Measurements from ENCODE around the gene LPIN1.

- TF ChIP-seq CTCF (IDR thresholded peaks at IDR 0.05; ENCODE audit: low read depth, low read length, missing input control) = no peak
- no peak for TF ChIP-seq HNF4A (conservative IDR thresholded peaks at IDR 0.05)
- no peak for TF ChIP-seq GABPA (IDR thresholded peaks at IDR 0.05 in 1 of 2, conservative IDR thresholded peaks at IDR 0.05 in 1 of 2)
- TF ChIP-seq NR2F2 (IDR thresholded peaks at IDR 0.05) = no peak
- no peak for TF ChIP-seq REST (IDR thresholded peaks at IDR 0.05)
Observed at GRCh38 chr2:11773111-11773510, 26.7 kb downstream of the LPIN1 start.

Measured in liver (tissue), 3 donors.